ENCODE measurements around the gene PCNX4.

- TF ChIP-seq CTCF (IDR thresholded peaks at IDR 0.05 in 4 of 5, conservative IDR thresholded peaks at IDR 0.05 in 1 of 5): no peak
- TF ChIP-seq POLR2A (IDR thresholded peaks at IDR 0.05): no peak
Measured at GRCh38 chr14:60214415-60215126, 122.8 kb downstream of the PCNX4 start.
